BJ (cell line): ENCODE data around the gene PHF2. TPM values are rescaled to one million over a fixed set of nuclear protein-coding genes. Genes with fewer than 3 reads are reported as not detected.

Experiments used
- CTCF ChIA-PET: fragments of 350-600 bp; formaldehyde crosslinking; extraction: SDS; loops from one replicate; lab custom pipeline; 2021; ENCODE audit warnings: antibody characterized with exemption, inconsistent platforms; lab: Yijun Ruan, JAX
- POLR2A ChIA-PET: fragments of 300-600 bp; sonication (Branson Sonifier 250); formaldehyde crosslinking; extraction: SDS; loops from one replicate; lab custom pipeline; 2021; ENCODE audit warnings: antibody characterized with exemption; lab: Charles Lee
- DNase-seq: peaks from one replicate; pipeline ENCODE4 v3.0.0-alpha.2; 2011; ENCODE audit warnings: low read depth
- H3K27me3 ChIP-seq: 2 replicates; pipeline ENCODE4 v1.6.0; 2011; ENCODE audit warnings: low read length; ENCODE audit not compliant: control insufficient read depth, insufficient read depth
- H3K36me3 ChIP-seq: 2 replicates; pipeline ENCODE4 v1.5.1; 2011; ENCODE audit warnings: low read length; ENCODE audit not compliant: control insufficient read depth, insufficient read depth
- H3K4me3 ChIP-seq: 2 replicates; pipeline ENCODE4 v1.5.1; 2011; ENCODE audit warnings: low read depth, mild to moderate bottlenecking, control low read depth, low read length
- CTCF ChIP-seq: IDR thresholded peaks from 2 replicates; pipeline ENCODE4 v1.5.1; 2011; ENCODE audit warnings: low read depth, mild to moderate bottlenecking, control low read depth, inconsistent platforms, low read length, moderate library complexity; ENCODE audit not compliant: insufficient read depth
- polyA plus RNA-seq: library from polyadenylated mRNA; depleted of rRNA; stranded (reverse); fragments of >200 nt; gene quantifications from 2 replicates; pipeline ENCODE4 v1.2.3, GENCODE V29; 2011

Gene PHF2
- polyA plus RNA-seq, 1 experiment, result 9.4 TPM

GRCh38 chr9:93673021-93673838 is 96.8 kb downstream of the PHF2 start:
- Histone ChIP-seq H3K36me3 (peaks cover 25% of the 10 kb centered on the region; the same call in 1 of the 2 replicates), H3K4me3 (no peak overlapping the region), H3K27me3 (no peaks in the 10 kb centered on the region)
- no peak for TF ChIP-seq CTCF
- CTCF ChIA-PET, result interaction anchor here (1.2 to 1.4 kb wide), 2 partner anchors 8 to 289 kb away, joined by 3 to 5 read pairs; no protein-coding TSS in a partner anchor
- no peak for DNase-seq
- POLR2A ChIA-PET, result no interaction called here

- ChIA-PET POLR2A (no interaction called here), CTCF (interaction anchor here (1.2 to 1.4 kb wide), 2 partner anchors 8 to 289 kb away, joined by 3 to 5 read pairs; no protein-coding TSS in a partner anchor)
- Histone ChIP-seq H3K27me3 (no peaks in the 10 kb centered on the region), H3K4me3 (no peak overlapping the region), H3K36me3 (peaks cover 25% of the 10 kb centered on the region; the same call in 1 of the 2 replicates)
- no peak for TF ChIP-seq CTCF
- DNase-seq, result no peak
Measured at GRCh38 chr9:93673839-93674334, 97.5 kb downstream of the PHF2 start.

- Histone ChIP-seq H3K4me3 (no peak overlapping the region), H3K36me3 (peaks cover 25% of the 10 kb centered on the region; the same call in 1 of the 2 replicates), H3K27me3 (no peaks in the 10 kb centered on the region)
- no peak for TF ChIP-seq CTCF
- CTCF ChIA-PET, result interaction anchor here (1.4 kb wide), 1 partner anchor 288 kb away, joined by 5 read pairs; no protein-coding TSS in a partner anchor
- DNase-seq, result no peak
- POLR2A ChIA-PET, result no interaction called here
Measured at GRCh38 chr9:93674580-93675335, 98.4 kb downstream of the PHF2 start.

GRCh38 chr9:93675336-93676150 is 99.2 kb downstream of the PHF2 start:
- Histone ChIP-seq H3K27me3 (no peaks in the 10 kb centered on the region), H3K4me3 (no peak overlapping the region), H3K36me3 (peaks cover 25% of the 10 kb centered on the region; the same call in 1 of the 2 replicates)
- POLR2A ChIA-PET, result no interaction called here
- no peak for DNase-seq
- CTCF ChIA-PET, result no interaction called here
- no peak for TF ChIP-seq CTCF
